Measurements from ENCODE around the gene KAZN.

DNA sequence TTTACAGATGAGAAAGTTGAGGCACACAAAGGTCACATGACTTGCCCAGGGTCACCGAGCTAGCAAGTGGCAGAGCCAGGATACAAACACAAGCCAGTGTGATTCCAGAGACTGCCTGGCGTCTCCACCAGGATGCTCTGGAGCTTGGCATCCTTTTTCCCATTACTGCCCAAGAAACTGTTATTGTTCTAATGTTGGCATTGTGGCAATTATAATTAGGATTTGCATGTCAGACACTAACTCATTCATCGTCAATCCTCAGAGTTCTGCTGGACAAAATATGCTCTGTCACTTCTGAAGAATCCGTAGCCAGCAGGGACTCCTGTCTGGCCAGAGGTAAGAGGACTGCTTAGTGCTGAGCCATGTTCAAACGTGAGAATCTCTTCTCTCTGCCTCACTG lies 8.8 kb downstream of the KAZN start:
- TF ChIP-seq CTCF (optimal IDR thresholded peaks at IDR 0.05 in 1 of 3, IDR thresholded peaks at IDR 0.05 in 1 of 3, conservative IDR thresholded peaks at IDR 0.05 in 1 of 3; ENCODE audit: extremely low read depth in 1 of 3, insufficient read depth in 2 of 3, low read length in 3 of 3) (no peak), EZH2 (IDR thresholded peaks at IDR 0.05; ENCODE audit: low read length) (no peak)
